ENCODE measurements around the gene FGL2. TPM values are rescaled to one million over a fixed set of nuclear protein-coding genes. Genes with fewer than 3 reads are reported as not detected.
A peak's percentile ranks its signal among the peaks of the same experiment; 100 is the strongest.
"Not testable (repeated sequence)": the region's sequence is repeated elsewhere in the genome, so short reads cannot be mapped to it uniquely, and the experiment has no call there.

Gene FGL2
- total and polyA plus RNA-seq, 5 donors from 2014 or later = 6.2 to 14.2 (median 10.3) TPM

DNA sequence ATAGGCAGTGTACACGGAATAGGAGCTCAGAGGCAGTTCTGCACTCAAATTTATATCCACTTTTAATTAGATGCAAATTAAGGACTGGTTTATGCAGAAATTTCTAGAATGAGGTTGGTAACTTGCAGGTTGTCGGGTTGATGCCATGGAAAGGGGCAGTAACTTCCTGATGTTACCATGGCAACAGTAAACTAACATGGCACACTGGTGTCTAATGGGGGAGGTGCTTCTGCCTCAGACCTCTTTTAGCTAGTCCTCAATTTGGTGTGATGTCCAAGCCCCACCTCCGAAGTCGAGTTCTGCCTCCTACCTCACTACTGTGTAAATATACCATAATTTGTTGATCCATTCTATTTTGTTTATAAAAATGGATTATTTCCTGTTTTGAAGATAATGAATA, 25.2 kb downstream of the FGL2 start:
- H3K27ac Mint-ChIP-seq; DNase-seq; H3K36me3 ChIP-seq (ENCODE audit: control insufficient read depth, insufficient read depth, low read length); H3K36me3 Mint-ChIP-seq; H3K4me3 ChIP-seq (ENCODE audit: low read depth, low read length); H3K4me1 ChIP-seq (ENCODE audit: control insufficient read depth, insufficient read depth, low read length, poor library complexity, severe bottlenecking); ATAC-seq (ENCODE audit: low read depth in 2 of 2); H3K9me3 ChIP-seq (ENCODE audit: control insufficient read depth in 2 of 2, low read length in 2 of 2); H3K4me3 Mint-ChIP-seq; H3K27me3 Mint-ChIP-seq; H3K27ac ChIP-seq (ENCODE audit: insufficient read depth, low read length, poor library complexity, severe bottlenecking); H3K27me3 ChIP-seq (ENCODE audit: control insufficient read depth, insufficient read depth, low read length); H3K9me3 Mint-ChIP-seq: not testable (repeated sequence)
- H3K4me1 Mint-ChIP-seq = peaks cover 0 to 11% (median 0%) of the 10 kb centered on the region in 4 donors

DNA sequence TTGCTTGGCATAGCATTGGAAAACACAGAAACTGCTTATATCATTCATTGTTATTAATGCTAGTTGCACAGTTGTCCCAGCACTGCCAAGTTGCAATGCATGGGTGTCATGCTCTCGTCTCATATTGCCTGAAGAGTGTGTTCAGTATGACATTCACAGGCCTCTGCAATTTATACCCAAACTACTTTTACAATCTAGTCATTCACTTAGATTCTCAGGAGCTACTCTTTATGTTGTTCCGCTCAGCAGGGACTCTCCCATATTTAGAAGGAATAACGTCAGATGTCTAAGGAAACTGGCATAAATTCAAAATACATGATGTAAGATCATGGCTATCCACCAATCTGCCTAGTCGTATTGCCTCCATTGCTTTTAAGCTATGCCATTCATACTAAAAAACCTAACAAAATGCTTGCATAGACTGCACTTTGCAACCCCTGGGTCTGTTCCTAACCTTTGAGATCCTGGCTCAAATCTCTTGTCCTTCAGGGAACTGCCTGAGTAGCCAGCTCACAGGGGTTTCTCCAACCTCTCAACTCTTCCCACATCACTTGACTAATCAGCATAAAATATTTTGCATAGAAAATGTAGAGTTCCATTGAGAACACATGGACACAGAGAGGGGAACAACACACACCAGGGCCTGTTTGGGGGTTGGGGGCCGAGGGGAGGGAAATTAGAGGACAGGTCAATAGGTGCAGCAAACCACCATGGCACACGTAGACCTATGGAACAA, 27.0 kb downstream of the FGL2 start:
- not testable (repeated sequence) for H3K4me1 ChIP-seq (ENCODE audit: control insufficient read depth, insufficient read depth, low read length, poor library complexity, severe bottlenecking); H3K27me3 ChIP-seq (ENCODE audit: control insufficient read depth, insufficient read depth, low read length); H3K36me3 ChIP-seq (ENCODE audit: control insufficient read depth, insufficient read depth, low read length); H3K9me3 Mint-ChIP-seq; H3K27ac ChIP-seq (ENCODE audit: insufficient read depth, low read length, poor library complexity, severe bottlenecking); DNase-seq; H3K27ac Mint-ChIP-seq; H3K27me3 Mint-ChIP-seq; ATAC-seq (ENCODE audit: low read depth in 2 of 2); H3K9me3 ChIP-seq (ENCODE audit: control insufficient read depth in 2 of 2, low read length in 2 of 2); H3K4me3 ChIP-seq (ENCODE audit: low read depth, low read length); H3K4me3 Mint-ChIP-seq; H3K36me3 Mint-ChIP-seq
- peaks cover 0 to 11% (median 0%) of the 10 kb centered on the region in 4 donors for H3K4me1 Mint-ChIP-seq

DNA sequence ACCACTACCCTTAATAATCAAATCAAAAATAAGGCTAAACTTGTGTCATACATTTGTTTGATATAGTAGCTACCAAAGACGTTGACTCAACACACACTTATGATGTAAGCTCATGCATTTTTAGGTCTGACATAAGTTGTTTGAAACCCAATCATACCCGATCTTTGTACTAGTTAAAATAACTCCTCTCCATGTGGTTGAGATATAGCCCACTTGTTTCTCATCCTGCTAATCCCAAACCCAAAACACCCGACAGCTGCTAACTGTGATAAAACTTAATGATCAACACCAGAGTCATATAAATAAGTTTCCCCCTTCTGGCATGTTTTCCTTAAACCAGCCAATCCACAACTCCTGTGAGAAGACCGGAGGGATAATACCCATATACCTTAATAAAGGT, 28.5 kb downstream of the FGL2 start:
- not testable (repeated sequence) for H3K27me3 Mint-ChIP-seq; H3K27ac ChIP-seq (ENCODE audit: insufficient read depth, low read length, poor library complexity, severe bottlenecking); H3K4me3 ChIP-seq (ENCODE audit: low read depth, low read length); H3K4me1 ChIP-seq (ENCODE audit: control insufficient read depth, insufficient read depth, low read length, poor library complexity, severe bottlenecking); H3K36me3 ChIP-seq (ENCODE audit: control insufficient read depth, insufficient read depth, low read length); DNase-seq; ATAC-seq (ENCODE audit: low read depth in 2 of 2); H3K36me3 Mint-ChIP-seq; H3K4me3 Mint-ChIP-seq; H3K9me3 Mint-ChIP-seq; H3K27ac Mint-ChIP-seq; H3K27me3 ChIP-seq (ENCODE audit: control insufficient read depth, insufficient read depth, low read length); H3K9me3 ChIP-seq (ENCODE audit: control insufficient read depth in 2 of 2, low read length in 2 of 2)
- peaks cover 0 to 11% (median 0%) of the 10 kb centered on the region in 4 donors for H3K4me1 Mint-ChIP-seq

DNA sequence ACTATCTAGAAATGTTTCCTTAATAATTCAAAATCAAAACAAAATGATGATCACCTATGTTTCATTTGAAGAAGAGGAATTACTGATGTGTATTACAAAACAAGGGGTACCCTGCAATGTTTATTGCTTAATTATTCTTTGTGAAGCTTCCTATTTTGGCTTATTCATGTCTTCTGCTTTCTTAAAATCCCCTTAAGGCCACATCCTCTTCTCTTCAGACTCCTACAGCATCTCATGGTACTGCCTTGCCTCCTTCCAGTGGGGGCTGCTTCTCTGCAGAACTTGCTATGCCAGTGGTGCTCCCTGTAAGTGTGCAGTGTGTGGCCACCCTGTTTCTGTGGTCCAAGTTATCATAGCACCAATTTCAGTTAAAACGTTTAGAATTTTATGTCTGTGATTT, 42.2 kb downstream of the FGL2 start:
- Histone ChIP-seq H3K27ac (ENCODE audit: insufficient read depth, low read length, poor library complexity, severe bottlenecking) (peak overlapping the region; percentile 41), H3K4me1 (ENCODE audit: control insufficient read depth, insufficient read depth, low read length, poor library complexity, severe bottlenecking) (no peaks in the 10 kb centered on the region), H3K9me3 (ENCODE audit: control insufficient read depth in 2 of 2, low read length in 2 of 2) (no peaks in the 10 kb centered on the region), H3K36me3 (ENCODE audit: control insufficient read depth, insufficient read depth, low read length) (no peaks in the 10 kb centered on the region), H3K4me3 (ENCODE audit: low read depth, low read length) (no peak overlapping the region), H3K27me3 (ENCODE audit: control insufficient read depth, insufficient read depth, low read length) (no peaks in the 10 kb centered on the region)
- Mint-ChIP-seq H3K9me3 (no peaks in the 10 kb centered on the region), H3K27me3 (no peaks in the 10 kb centered on the region), H3K4me3 (peak overlapping the region in 1 of 4 donors; percentile 1), H3K4me1 (peaks cover 16 to 25% (median 21%) of the 10 kb centered on the region in 4 donors), H3K27ac (peak overlapping the region; percentile 52 to 78 (median 57)), H3K36me3 (no peaks in the 10 kb centered on the region)
- DNase-seq (peak in 2 of 3 donors; percentile 1 to 44), ATAC-seq (ENCODE audit: low read depth in 2 of 2) (peak in 1 of 2 donors; percentile 23)

- H3K4me1 Mint-ChIP-seq = peaks cover 16 to 25% (median 21%) of the 10 kb centered on the region in 4 donors
- H3K4me1 ChIP-seq (ENCODE audit: control insufficient read depth, insufficient read depth, low read length, poor library complexity, severe bottlenecking); H3K27me3 Mint-ChIP-seq; H3K9me3 Mint-ChIP-seq; H3K27me3 ChIP-seq (ENCODE audit: control insufficient read depth, insufficient read depth, low read length); H3K4me3 ChIP-seq (ENCODE audit: low read depth, low read length); DNase-seq; H3K36me3 ChIP-seq (ENCODE audit: control insufficient read depth, insufficient read depth, low read length); H3K36me3 Mint-ChIP-seq; H3K9me3 ChIP-seq (ENCODE audit: control insufficient read depth in 2 of 2, low read length in 2 of 2): not testable (repeated sequence)
- peak overlapping the region in 1 of 4 donors; percentile 1 for H3K4me3 Mint-ChIP-seq
- ATAC-seq (ENCODE audit: low read depth in 2 of 2) = peak; percentile 43 to 50
- peak overlapping the region; percentile 41 for H3K27ac ChIP-seq (ENCODE audit: insufficient read depth, low read length, poor library complexity, severe bottlenecking)
- peak overlapping the region; percentile 52 to 78 (median 57) for H3K27ac Mint-ChIP-seq
Measured at GRCh38 chr7:77157034-77157433, 42.6 kb downstream of the FGL2 start.

DNA sequence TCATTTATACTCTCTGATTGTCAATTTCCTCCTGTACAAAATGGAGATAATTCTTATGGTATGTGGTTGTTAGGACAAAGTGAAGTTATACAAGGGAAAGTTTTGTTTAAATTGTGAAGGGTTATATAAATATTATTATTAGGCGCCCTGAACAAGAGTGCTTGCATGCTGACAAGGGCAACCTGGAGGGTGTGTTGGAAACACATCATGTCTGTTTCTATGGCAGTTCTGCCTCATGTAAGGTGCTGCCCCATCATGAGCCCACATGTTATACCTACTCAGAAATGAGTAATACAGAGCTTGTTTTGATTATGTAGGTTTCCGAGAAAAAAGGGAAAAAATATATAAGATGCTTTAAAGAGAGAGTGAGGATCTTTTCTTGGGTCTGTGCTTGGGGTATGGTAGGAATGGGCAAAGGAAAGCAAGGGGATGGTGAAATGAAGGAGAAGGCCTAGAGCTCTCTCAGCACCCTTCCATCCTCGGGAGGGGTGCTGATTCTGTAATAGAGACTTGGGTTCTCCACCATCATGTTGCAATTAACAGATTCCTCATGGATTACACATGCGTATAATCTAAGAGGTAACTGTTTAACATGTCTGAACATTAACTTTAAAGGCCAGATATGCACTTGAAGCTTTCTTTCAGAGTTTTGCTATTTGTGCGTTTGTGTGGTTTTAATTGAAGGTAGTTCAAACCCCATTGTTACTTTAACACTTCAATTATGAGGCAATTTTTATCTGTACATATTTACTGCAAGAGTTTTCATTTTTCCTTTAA, 43.8 kb downstream of the FGL2 start:
- not testable (repeated sequence) for H3K27me3 Mint-ChIP-seq; H3K9me3 Mint-ChIP-seq; H3K4me3 Mint-ChIP-seq; H3K9me3 ChIP-seq (ENCODE audit: control insufficient read depth in 2 of 2, low read length in 2 of 2); H3K4me3 ChIP-seq (ENCODE audit: low read depth, low read length); H3K4me1 ChIP-seq (ENCODE audit: control insufficient read depth, insufficient read depth, low read length, poor library complexity, severe bottlenecking); H3K36me3 ChIP-seq (ENCODE audit: control insufficient read depth, insufficient read depth, low read length); H3K27me3 ChIP-seq (ENCODE audit: control insufficient read depth, insufficient read depth, low read length); H3K36me3 Mint-ChIP-seq
- peak overlapping the region; percentile 27 to 86 (median 83) for H3K27ac Mint-ChIP-seq
- peak; percentile 49 to 59 for ATAC-seq (ENCODE audit: low read depth in 2 of 2)
- peak overlapping the region; percentile 47 for H3K27ac ChIP-seq (ENCODE audit: insufficient read depth, low read length, poor library complexity, severe bottlenecking)
- H3K4me1 Mint-ChIP-seq = peaks cover 16 to 25% (median 21%) of the 10 kb centered on the region in 4 donors
- peak in 1 of 3 donors; percentile 6 for DNase-seq

- peak overlapping the region in 1 of 3 donors; percentile 83 for H3K27ac Mint-ChIP-seq
- H3K9me3 ChIP-seq (ENCODE audit: control insufficient read depth in 2 of 2, low read length in 2 of 2) = not testable (repeated sequence)
- ATAC-seq (ENCODE audit: low read depth in 2 of 2) = peak; percentile 77 to 82
Measured at GRCh38 chr7:77154917-77155464, 44.6 kb downstream of the FGL2 start.

More at GRCh38 chr7:77154917-77155464, 44.6 kb downstream of the FGL2 start:
- H3K27me3 ChIP-seq (ENCODE audit: control insufficient read depth, insufficient read depth, low read length); H3K4me1 ChIP-seq (ENCODE audit: control insufficient read depth, insufficient read depth, low read length, poor library complexity, severe bottlenecking); H3K9me3 Mint-ChIP-seq; H3K36me3 Mint-ChIP-seq; H3K4me3 Mint-ChIP-seq; H3K36me3 ChIP-seq (ENCODE audit: control insufficient read depth, insufficient read depth, low read length); H3K4me3 ChIP-seq (ENCODE audit: low read depth, low read length); H3K27me3 Mint-ChIP-seq: not testable (repeated sequence)
- H3K27ac ChIP-seq (ENCODE audit: insufficient read depth, low read length, poor library complexity, severe bottlenecking) = peak overlapping the region; percentile 47
- DNase-seq = peak in 1 of 3 donors; percentile 16
- H3K4me1 Mint-ChIP-seq = peaks cover 16 to 25% (median 21%) of the 10 kb centered on the region in 4 donors

Measured in CD4-positive, CD25-positive, alpha-beta regulatory T cell (primary cell).